Measurements from ENCODE around the gene NBAS.
"Not testable (repeated sequence)": the region's sequence is repeated elsewhere in the genome, so short reads cannot be mapped to it uniquely, and the experiment has no call there.

The NBAS gene

DNA sequence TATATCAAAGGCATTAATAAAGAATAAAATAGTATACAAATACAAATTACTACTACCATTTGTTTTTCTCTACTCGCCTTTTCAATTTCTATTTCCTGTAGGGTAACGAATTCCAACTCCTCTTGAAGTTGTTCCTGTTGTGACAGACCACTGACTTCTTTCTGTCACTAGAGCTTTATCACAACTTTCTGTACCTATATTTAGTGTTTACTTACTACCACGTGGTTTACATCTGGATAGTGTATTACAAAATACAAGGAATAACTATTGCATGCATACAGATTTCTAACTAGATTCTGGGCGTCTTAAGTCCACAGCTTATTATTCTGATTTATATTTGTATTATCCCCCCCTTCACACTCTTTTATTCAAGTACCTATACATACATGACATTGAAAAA is 22.3 kb downstream of the NBAS start:
- H3K27ac ChIP-seq, result 0 out of 2 replicates have a peak overlapping the region, but pooled peaks have one; percentile 1
- peaks cover 28% of the 10 kb centered on the region for H3K4me1 ChIP-seq
- H3K9me3 ChIP-seq, result no peaks in the 10 kb centered on the region
- peak overlapping the region; percentile 39; the same call in 1 of the 2 replicates for H3K4me2 ChIP-seq
- H3K27me3 ChIP-seq, result no peaks in the 10 kb centered on the region
- no peaks in the 10 kb centered on the region for H4K20me1 ChIP-seq
- no peak overlapping the region for H3K4me3 ChIP-seq
- H3K36me3 ChIP-seq, result peaks cover 13% of the 10 kb centered on the region
- no peak for TF ChIP-seq Cebpa-rat (IDR thresholded peaks at IDR 0.05)
- H3K9ac ChIP-seq, result no peak overlapping the region

DNA sequence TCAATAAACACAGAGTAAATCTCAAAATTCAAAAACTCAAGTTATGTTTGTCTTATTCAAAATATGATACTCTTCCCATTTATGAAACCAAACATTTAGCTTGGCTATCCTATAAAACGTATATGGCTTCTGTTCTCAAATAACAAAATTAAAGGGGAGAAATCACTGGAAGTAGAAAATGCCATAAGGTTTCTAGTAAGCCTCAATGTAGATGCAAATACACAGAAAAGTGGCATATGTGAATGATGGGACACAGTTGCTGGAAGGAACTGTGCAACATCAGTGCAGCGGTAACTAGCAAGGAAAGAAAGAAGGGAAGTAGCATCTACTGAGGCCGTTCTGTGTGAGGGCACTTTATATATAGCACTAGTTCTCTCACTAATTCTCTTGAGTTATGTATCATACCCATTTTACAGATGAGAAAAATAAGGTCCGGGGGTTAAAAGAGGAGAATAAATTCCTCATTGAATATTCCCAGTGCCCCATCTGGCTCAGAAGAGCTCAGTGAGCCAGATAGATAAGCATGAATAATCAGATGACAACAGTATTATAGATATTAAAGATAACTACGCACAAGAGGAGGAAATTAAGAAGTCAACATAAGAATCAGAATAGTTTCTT is 27.2 kb downstream of the NBAS start:
- Histone ChIP-seq H3K9me3 (no peaks in the 10 kb centered on the region), H3K4me3 (no peak overlapping the region), H3K4me1 (peaks cover 9% of the 10 kb centered on the region), H3K27me3 (no peaks in the 10 kb centered on the region), H3K36me3 (peaks cover 39% of the 10 kb centered on the region), H3K4me2 (no peak overlapping the region), H3K27ac (no peak overlapping the region), H3K9ac (no peak overlapping the region), H4K20me1 (no peaks in the 10 kb centered on the region)
- TF ChIP-seq Cebpa-rat (IDR thresholded peaks at IDR 0.05), result no peak

DNA sequence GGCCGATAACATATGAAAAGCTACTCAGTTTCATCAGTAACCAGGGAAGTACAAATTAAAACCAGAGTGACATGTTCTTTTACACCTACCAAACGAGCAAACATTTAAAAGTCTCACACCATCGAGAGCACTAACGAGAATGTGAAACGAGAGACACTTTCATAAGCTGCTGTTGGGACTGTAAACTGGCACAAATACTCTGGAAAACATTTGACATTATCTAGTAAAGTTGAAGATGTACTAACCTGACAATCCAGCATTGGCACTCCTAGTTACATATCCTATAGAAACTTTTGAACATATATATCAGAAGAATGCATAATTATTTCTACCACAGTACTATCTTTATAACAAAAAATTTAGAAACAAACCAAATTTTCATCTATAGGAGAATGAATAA is 28.1 kb downstream of the NBAS start:
- H3K4me1 ChIP-seq, result no peaks in the 10 kb centered on the region
- H3K36me3 ChIP-seq, result peaks cover 40% of the 10 kb centered on the region
- H3K9me3 ChIP-seq, result no peaks in the 10 kb centered on the region
- H4K20me1 ChIP-seq, result no peaks in the 10 kb centered on the region
- no peaks in the 10 kb centered on the region for H3K27me3 ChIP-seq
- no peak for TF ChIP-seq Cebpa-rat (IDR thresholded peaks at IDR 0.05)
- H3K4me3 ChIP-seq, result no peak overlapping the region
- H3K4me2 ChIP-seq, result no peak overlapping the region
- no peak overlapping the region for H3K9ac ChIP-seq
- H3K27ac ChIP-seq, result no peak overlapping the region

DNA sequence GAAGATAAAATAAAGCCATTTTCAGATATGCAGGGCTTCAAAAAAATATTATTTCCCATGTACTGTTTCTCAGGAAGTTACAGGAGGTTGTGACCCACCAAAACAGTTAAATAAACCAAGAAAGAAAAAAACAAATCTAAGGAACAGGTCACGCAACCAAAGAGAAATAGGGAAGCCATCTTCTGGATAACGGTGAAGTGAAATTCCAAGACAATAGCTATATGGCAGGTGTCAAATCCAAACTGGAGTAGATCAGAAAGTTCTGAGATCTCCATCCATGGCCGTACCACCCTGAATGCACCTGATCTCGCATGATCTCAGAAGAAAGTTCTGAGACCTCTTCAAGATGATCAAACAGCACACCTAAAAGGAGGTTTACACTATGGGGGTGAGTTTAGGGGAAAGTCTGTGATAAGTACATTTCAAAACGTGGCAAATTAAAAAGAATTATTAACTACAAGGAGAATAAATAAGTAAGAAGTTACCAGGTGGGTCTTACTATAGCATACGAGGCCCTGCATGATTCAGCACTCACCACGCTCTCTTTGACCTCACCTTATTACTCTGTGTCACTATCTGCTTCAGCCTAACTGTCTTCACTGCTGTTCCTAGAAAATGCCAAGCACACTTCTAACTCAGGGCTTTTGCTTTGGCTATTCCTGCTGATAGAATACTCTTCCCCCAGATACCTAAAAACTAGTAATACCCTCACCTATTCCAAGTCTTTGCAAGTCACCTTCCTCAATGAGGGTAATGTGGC is 29.9 kb downstream of the NBAS start:
- no peaks in the 10 kb centered on the region for H3K9me3 ChIP-seq
- H3K4me1 ChIP-seq, result no peaks in the 10 kb centered on the region
- no peak overlapping the region for H3K4me2 ChIP-seq
- no peak for TF ChIP-seq Cebpa-rat (IDR thresholded peaks at IDR 0.05)
- peaks cover 48% of the 10 kb centered on the region for H3K36me3 ChIP-seq
- H4K20me1 ChIP-seq, result no peaks in the 10 kb centered on the region
- no peak overlapping the region for H3K9ac ChIP-seq
- no peak overlapping the region for H3K27ac ChIP-seq
- no peak overlapping the region for H3K4me3 ChIP-seq
- H3K27me3 ChIP-seq, result no peaks in the 10 kb centered on the region

DNA sequence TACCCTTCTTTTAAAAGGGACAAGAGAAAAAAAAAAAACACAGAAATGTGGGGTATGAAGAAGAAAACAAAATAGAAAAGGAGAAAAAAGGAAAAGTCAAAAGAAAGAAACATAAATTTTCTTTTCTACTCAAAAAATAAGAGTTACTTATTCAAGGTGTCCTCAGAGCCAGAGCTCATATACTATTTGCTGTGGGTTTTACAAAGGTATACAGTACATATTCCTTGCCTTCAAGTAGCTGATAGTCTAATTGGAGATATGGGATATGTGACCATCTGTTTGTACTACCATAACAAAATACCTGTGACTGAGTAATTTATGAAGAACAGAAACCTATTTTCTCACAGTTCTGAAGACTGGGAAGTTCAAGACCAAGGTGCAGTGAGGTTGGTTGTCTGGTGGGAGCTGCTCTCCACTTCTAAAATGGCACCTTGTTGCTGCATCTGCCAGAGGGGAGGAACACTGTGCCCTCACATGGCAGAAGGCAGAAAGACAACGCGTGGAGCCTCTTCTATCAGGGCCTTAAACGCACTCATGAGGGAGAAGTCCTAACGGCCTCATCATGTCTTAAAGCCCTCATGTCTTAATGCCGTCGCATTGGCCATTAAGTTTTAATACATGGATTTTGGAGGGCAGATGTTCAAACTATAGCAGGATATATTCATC is 33.9 kb downstream of the NBAS start:
- H4K20me1 ChIP-seq, result no peaks in the 10 kb centered on the region
- no peaks in the 10 kb centered on the region for H3K9me3 ChIP-seq
- H3K4me3 ChIP-seq, result no peak overlapping the region
- no peak overlapping the region for H3K9ac ChIP-seq
- peaks cover 47% of the 10 kb centered on the region for H3K36me3 ChIP-seq
- no peak for TF ChIP-seq Cebpa-rat (IDR thresholded peaks at IDR 0.05)
- 0 out of 2 replicates have a peak, but pooled peaks cover 2% of the 10 kb centered on the region for H3K4me1 ChIP-seq
- no peak overlapping the region for H3K4me2 ChIP-seq
- H3K27ac ChIP-seq, result no peak overlapping the region
- H3K27me3 ChIP-seq, result no peaks in the 10 kb centered on the region

DNA sequence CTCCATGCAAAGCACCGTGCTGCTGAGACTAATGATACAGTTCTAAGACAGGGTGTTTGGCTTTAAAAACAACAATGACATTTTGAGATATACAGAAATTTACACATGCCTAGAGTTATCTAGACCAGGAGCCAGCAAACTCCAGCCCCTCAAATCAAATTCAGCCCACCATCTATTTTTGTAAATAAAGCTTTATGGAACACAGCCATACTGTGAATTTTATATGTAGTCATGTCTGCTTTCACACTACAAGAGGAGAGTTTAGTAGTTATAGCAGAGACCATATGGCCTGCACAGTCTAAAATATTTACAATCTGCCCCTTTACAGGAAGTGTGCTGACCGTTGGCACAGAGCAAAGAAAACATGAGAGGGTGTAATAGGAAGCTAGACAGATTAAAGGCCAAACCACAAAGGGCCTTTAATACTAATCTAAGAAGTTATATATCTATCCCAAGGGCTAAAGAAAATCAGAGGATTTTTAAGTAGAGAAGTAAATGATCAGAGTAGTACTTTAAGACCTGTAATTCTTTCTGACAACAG is 39.4 kb downstream of the NBAS start:
- no peak for TF ChIP-seq Cebpa-rat (IDR thresholded peaks at IDR 0.05)
- no peak overlapping the region for H3K4me3 ChIP-seq

DNA sequence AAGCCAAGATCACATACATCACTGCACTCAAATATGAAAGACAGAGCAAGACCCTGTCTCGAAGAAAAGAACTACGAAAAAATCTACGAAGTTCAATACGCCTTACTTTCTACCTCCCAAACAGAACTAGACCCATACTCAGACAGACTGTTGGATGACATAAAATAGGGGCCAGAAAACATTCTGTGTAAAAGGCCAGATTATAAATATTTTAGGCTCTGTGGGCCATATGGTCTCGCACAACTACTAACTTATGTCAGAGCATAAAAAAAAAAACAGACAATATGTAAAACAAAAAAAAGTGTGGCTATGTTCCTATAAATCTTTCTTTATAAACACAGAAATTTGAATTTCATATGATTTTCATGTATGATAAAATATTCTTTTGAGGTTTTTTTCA is 40.8 kb downstream of the NBAS start:
- TF ChIP-seq Cebpa-rat (IDR thresholded peaks at IDR 0.05), result no peak

More for the DNA sequence above, 39.4 kb downstream of the NBAS start:
- Histone ChIP-seq H3K27ac (no peak overlapping the region), H3K9ac (no peak overlapping the region), H3K9me3 (no peaks in the 10 kb centered on the region), H4K20me1 (no peaks in the 10 kb centered on the region), H3K27me3 (no peaks in the 10 kb centered on the region), H3K4me1 (0 out of 2 replicates have a peak, but pooled peaks cover 8% of the 10 kb centered on the region), H3K36me3 (peaks cover 24% of the 10 kb centered on the region), H3K4me2 (peak overlapping the region; percentile 9; the same call in 1 of the 2 replicates)

DNA sequence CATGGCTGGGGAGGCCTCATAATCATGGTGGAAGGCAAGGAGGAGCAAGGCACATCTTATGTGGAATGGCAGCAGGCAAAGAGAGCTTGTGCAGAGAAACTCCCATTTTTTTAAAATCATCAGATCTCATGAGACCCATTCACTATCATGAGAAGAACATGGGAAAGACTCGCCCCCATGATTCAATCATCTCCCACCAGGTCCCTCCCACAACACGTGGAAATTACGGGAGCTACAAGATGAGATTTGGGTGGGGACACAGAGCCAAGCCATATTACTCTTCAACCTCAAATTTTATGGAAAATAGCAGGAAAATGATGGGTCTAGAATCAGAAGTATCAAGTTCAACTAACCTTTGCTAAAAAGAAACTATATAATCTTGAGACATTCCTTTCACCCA is 42.4 kb downstream of the NBAS start:
- H3K9me3 ChIP-seq, H3K27ac ChIP-seq, H3K4me2 ChIP-seq, H3K4me3 ChIP-seq, H3K9ac ChIP-seq, H3K4me1 ChIP-seq, H4K20me1 ChIP-seq, H3K27me3 ChIP-seq: not testable (repeated sequence)
- H3K36me3 ChIP-seq, result peaks cover 27% of the 10 kb centered on the region

More for the DNA sequence above, 40.8 kb downstream of the NBAS start:
- H3K36me3 ChIP-seq, result peaks cover 32% of the 10 kb centered on the region
- no peak overlapping the region for H3K4me3 ChIP-seq
- no peaks in the 10 kb centered on the region for H4K20me1 ChIP-seq
- H3K27me3 ChIP-seq, result no peaks in the 10 kb centered on the region
- no peaks in the 10 kb centered on the region for H3K9me3 ChIP-seq
- no peak overlapping the region for H3K27ac ChIP-seq
- H3K4me2 ChIP-seq, result no peak overlapping the region
- H3K4me1 ChIP-seq, result 0 out of 2 replicates have a peak, but pooled peaks cover 8% of the 10 kb centered on the region
- no peak overlapping the region for H3K9ac ChIP-seq

DNA sequence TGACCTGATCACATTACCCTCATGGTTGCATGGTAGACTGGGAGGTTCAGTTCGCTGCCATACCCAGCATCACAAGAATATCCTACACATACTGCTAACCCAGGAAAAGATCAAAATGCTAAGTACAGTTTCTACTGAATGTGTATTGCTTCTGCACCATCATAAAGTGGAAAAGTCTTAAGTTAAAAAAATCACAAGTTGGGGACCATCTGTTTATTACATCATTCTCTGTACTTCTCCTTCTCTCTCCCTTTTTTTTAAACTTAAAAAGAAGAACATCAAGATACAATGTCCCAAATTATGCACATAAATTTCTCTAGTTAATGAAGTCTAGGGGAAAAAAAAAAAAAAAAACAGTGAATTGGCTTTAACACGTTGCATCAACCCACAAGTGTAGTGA is 43.3 kb downstream of the NBAS start:
- no peak overlapping the region for H3K4me3 ChIP-seq
- peaks cover 24% of the 10 kb centered on the region for H3K36me3 ChIP-seq
- no peak overlapping the region for H3K9ac ChIP-seq
- 0 out of 2 replicates have a peak, but pooled peaks cover 8% of the 10 kb centered on the region for H3K4me1 ChIP-seq
- no peaks in the 10 kb centered on the region for H3K9me3 ChIP-seq
- H3K27me3 ChIP-seq, result no peaks in the 10 kb centered on the region
- H4K20me1 ChIP-seq, result no peaks in the 10 kb centered on the region
- no peak overlapping the region for H3K4me2 ChIP-seq
- TF ChIP-seq Cebpa-rat (IDR thresholded peaks at IDR 0.05), result no peak
- H3K27ac ChIP-seq, result no peak overlapping the region

DNA sequence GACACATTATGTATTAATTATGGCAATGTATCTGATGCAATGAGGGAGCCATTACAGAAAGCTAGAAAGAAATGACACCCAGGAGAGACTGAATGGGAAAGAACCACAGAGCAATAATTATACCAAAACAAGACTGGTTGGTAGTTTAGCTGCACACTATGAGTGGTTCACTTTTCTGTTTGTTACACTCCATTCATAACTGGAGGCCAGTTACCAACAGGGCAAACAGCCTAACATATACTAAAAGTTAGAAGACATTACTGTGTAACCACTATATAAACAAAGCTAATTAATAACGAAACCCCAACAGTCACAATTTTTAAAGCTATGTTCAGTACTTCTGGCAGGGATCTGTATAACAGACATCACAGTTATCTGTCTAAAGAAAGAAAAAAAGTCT is 49.4 kb downstream of the NBAS start:
- Histone ChIP-seq H4K20me1 (no peaks in the 10 kb centered on the region), H3K4me2 (no peak overlapping the region), H3K27me3 (no peaks in the 10 kb centered on the region), H3K27ac (no peak overlapping the region), H3K4me3 (no peak overlapping the region), H3K9me3 (no peaks in the 10 kb centered on the region), H3K9ac (no peak overlapping the region), H3K36me3 (peaks cover 54% of the 10 kb centered on the region), H3K4me1 (no peaks in the 10 kb centered on the region)
- no peak for TF ChIP-seq Cebpa-rat (IDR thresholded peaks at IDR 0.05)
